Keratinocyte (primary cell): ENCODE data around the gene TYW1. TPM values are rescaled to one million over a fixed set of nuclear protein-coding genes. Genes with fewer than 3 reads are reported as not detected.
"Not testable (repeated sequence)": the region's sequence is repeated elsewhere in the genome, so short reads cannot be mapped to it uniquely, and the experiment has no call there.

Experiments used
- DNase-seq: peaks from one replicate; pipeline ENCODE4 v3.0.0-alpha.2; 2011; ENCODE audit warnings: low read depth, missing footprints, low spot score
- FAIRE-seq: peaks from 2 replicates; lab custom pipeline; 2011; peaks lifted over from hg19 to GRCh38; lab: Jason Lieb, UNC
- H2AFZ ChIP-seq: 2 replicates; pipeline ENCODE4 v1.6.0; 2012; ENCODE audit warnings: low read length, control low read depth, inconsistent platforms; ENCODE audit not compliant: control insufficient read depth
- H3K27ac ChIP-seq: 2 replicates; pipeline ENCODE4 v1.5.1; 2011; ENCODE audit warnings: low read length; ENCODE audit not compliant: control insufficient read depth, insufficient read depth
- H3K27me3 ChIP-seq: 3 replicates; pipeline ENCODE4 v1.6.0; 2011; ENCODE audit warnings: low read length; ENCODE audit not compliant: control insufficient read depth, insufficient read depth; ENCODE audit errors: extremely low read depth
- H3K36me3 ChIP-seq, 2 experiments: 2 replicates in 1 of 2; 3 replicates in 1 of 2; pipeline ENCODE4 v1.5.1; 2011; ENCODE audit warnings: low read length in 2 of 2, mild to moderate bottlenecking in 1 of 2; ENCODE audit not compliant: control insufficient read depth in 2 of 2, insufficient read depth in 2 of 2; ENCODE audit errors: extremely low read depth in 1 of 2
- H3K4me1 ChIP-seq: 3 replicates; pipeline ENCODE4 v1.5.1; 2011; ENCODE audit warnings: low read length; ENCODE audit not compliant: control insufficient read depth, insufficient read depth; ENCODE audit errors: extremely low read depth
- H3K4me2 ChIP-seq: 3 replicates; pipeline ENCODE4 v1.6.0; 2011; ENCODE audit warnings: low read depth, low read length; ENCODE audit not compliant: control insufficient read depth, insufficient read depth; ENCODE audit errors: extremely low read depth
- H3K4me3 ChIP-seq, 3 experiments: fragments of 200-600 bp in 1 of 3; sonication (generic) in 1 of 3; 2 replicates in 2 of 3; 3 replicates in 1 of 3; pipeline ENCODE4 v1.5.1; 2011 to 2016; ENCODE audit warnings: low read length in 3 of 3, mild to moderate bottlenecking in 3 of 3, control low read depth in 2 of 3, inconsistent platforms in 1 of 3, low read depth in 1 of 3, mixed read lengths in 1 of 3, mixed run types in 1 of 3, moderate library complexity in 1 of 3; ENCODE audit not compliant: control insufficient read depth in 2 of 3, insufficient read depth in 2 of 3; ENCODE audit errors: extremely low read depth in 1 of 3
- H3K79me2 ChIP-seq: 2 replicates; pipeline ENCODE4 v1.6.0; 2012; ENCODE audit warnings: low read length; ENCODE audit not compliant: control insufficient read depth, insufficient read depth
- H3K9ac ChIP-seq: 3 replicates; pipeline ENCODE4 v1.6.0; 2011; ENCODE audit warnings: low read length; ENCODE audit not compliant: control insufficient read depth, insufficient read depth; ENCODE audit errors: extremely low read depth
- H3K9me1 ChIP-seq: 3 replicates; pipeline ENCODE4 v1.6.0; 2011; ENCODE audit warnings: low read length; ENCODE audit not compliant: control insufficient read depth, insufficient read depth; ENCODE audit errors: extremely low read depth
- H3K9me3 ChIP-seq: 2 replicates; pipeline ENCODE4 v1.5.1; 2012; ENCODE audit warnings: low read depth, low read length; ENCODE audit not compliant: control insufficient read depth
- H4K20me1 ChIP-seq: 3 replicates; pipeline ENCODE4 v1.6.0; 2011; ENCODE audit warnings: low read length; ENCODE audit not compliant: control insufficient read depth, insufficient read depth; ENCODE audit errors: extremely low read depth
- dilution Hi-C: fragments of 300-500 bp; cut with MboI; formaldehyde crosslinking; loops from one replicate; pipeline ENCODE4 v1.7.0; 2020; ENCODE audit warnings: low sequenced_read_pairs; ENCODE audit not compliant: extremely low pct_ligation_motif_present
- polyA plus RNA-seq, 5 experiments: library from polyadenylated mRNA; depleted of rRNA in 3 of 5; stranded (reverse) in 3 of 5; stranded (forward) in 1 of 5; unstranded in 1 of 5; fragments of >200 nt; gene quantifications; 1 replicate in 1 of 5; 2 replicates in 3 of 5; 3 replicates in 1 of 5; pipeline versions ENCODE4 v1.2.1 to v1.2.3, GENCODE V29; 2011 to 2012; ENCODE audit warnings: missing spikeins in 2 of 5, low read depth in 1 of 5, low replicate concordance in 1 of 5

Gene TYW1
- polyA plus RNA-seq, 1 donor (not counting 4 experiments of a cell fraction or from before 2014, with no cell fraction given): 16.4 TPM

GRCh38 chr7:67149131-67149530, 152.5 kb downstream of the TYW1 start:
- not testable (repeated sequence) for DNase-seq, FAIRE-seq, H4K20me1 ChIP-seq

DNA sequence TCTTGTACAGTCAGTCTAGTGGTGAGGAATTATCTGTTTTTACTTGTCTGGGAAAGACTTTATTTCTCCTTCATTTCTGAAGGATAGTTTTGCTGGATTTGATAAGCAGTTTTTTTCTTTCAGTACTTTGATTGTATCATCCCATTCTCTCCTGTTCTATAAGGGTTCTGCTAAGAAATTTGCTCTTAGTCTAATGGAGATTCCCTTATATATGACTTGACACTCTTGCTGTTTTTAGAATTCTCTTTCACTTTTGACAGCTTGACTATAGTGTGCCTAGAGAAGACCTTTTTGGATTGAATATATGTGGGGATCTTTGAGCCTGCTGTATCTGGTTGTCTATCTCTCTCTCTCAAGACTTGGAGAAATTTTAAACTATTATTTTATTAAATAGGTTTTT, 157.7 kb downstream of the TYW1 start:
- H3K9me3 ChIP-seq, dilution Hi-C loops, H3K9ac ChIP-seq, H2AFZ ChIP-seq, FAIRE-seq, H3K4me3 ChIP-seq, H3K9me1 ChIP-seq, H3K4me1 ChIP-seq, H3K4me2 ChIP-seq, H3K27ac ChIP-seq, H4K20me1 ChIP-seq, H3K27me3 ChIP-seq, DNase-seq, H3K79me2 ChIP-seq, H3K36me3 ChIP-seq: not testable (repeated sequence)

More at GRCh38 chr7:67149131-67149530, 152.5 kb downstream of the TYW1 start:
- dilution Hi-C loops, H3K4me1 ChIP-seq, H3K9me3 ChIP-seq, H3K4me2 ChIP-seq, H3K27ac ChIP-seq, H2AFZ ChIP-seq, H3K79me2 ChIP-seq, H3K9me1 ChIP-seq, H3K9ac ChIP-seq, H3K4me3 ChIP-seq, H3K27me3 ChIP-seq, H3K36me3 ChIP-seq: not testable (repeated sequence)

DNA sequence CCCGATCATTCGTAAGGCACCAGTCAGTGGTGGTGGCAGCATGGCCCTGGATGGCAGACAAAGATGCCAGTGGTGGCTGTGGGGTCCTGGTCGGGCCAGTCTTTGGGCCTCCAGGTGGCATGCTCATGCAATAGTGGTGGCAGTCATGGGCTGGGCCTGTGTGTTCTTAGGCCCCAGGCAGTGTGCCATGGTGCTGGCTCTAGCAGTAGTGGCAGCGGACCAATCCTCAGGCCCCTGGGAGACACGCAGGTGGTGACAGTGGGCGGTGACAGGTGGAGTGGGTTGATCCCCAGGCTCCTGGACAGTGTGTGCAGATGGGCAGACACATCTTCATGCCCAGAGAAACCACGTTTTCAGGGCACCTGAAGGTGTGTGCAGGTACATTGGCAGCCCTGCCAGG, 159.4 kb downstream of the TYW1 start:
- H3K79me2 ChIP-seq, FAIRE-seq, H3K9me3 ChIP-seq, H3K4me3 ChIP-seq, H3K9ac ChIP-seq, H3K27me3 ChIP-seq, H2AFZ ChIP-seq, H3K27ac ChIP-seq, DNase-seq, H3K4me2 ChIP-seq, H3K36me3 ChIP-seq, H3K9me1 ChIP-seq, H4K20me1 ChIP-seq, H3K4me1 ChIP-seq, dilution Hi-C loops: not testable (repeated sequence)

DNA sequence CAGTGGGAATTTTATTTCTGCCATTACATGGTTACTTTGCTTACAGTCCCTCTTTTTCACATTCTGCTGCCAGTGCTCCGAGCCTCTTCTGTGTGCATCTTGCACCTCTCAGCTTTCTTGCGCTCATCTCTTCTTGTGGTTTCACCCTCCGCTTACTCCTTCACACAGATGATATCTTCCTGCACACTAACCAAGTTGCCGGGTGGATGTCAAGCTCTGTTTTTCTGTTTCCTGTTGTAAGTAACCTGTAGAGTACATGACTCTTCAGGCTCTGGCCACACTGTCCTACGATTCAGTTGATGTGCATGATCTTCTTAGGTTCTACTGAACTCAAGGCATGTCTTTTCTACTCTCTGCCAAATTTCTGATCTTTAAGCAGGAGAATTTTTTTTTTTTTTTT, 166.7 kb downstream of the TYW1 start:
- H3K4me3 ChIP-seq, H3K9me3 ChIP-seq, dilution Hi-C loops, DNase-seq, H3K9ac ChIP-seq, H2AFZ ChIP-seq, H3K9me1 ChIP-seq, H3K79me2 ChIP-seq, H3K4me1 ChIP-seq, H3K27ac ChIP-seq, FAIRE-seq, H3K4me2 ChIP-seq, H3K36me3 ChIP-seq, H3K27me3 ChIP-seq, H4K20me1 ChIP-seq: not testable (repeated sequence)

DNA sequence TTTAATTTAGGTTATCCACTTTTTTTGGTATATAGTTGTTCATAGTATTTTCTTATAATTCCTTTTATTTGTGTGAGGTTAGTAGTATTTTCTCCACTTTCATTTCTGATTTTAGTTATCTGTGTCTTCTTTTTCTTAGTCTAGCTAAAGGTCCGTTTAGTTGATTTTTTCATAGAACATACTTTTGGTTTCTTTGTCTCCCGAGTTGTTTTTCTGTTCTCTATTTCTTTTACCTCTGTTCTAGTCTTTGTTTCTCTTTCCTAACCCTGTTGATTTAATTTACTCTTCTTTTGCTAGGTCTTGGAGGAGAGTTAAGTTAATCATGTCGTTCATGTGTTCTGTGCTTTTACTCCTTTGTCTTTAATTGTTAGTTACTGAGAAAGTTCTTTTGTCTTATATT, 174.5 kb downstream of the TYW1 start:
- H3K4me3 ChIP-seq, H3K79me2 ChIP-seq, dilution Hi-C loops, H3K36me3 ChIP-seq, H3K9me1 ChIP-seq, H3K4me2 ChIP-seq, DNase-seq, H3K27me3 ChIP-seq, H2AFZ ChIP-seq, H3K9ac ChIP-seq, H3K4me1 ChIP-seq, H3K9me3 ChIP-seq, FAIRE-seq, H4K20me1 ChIP-seq, H3K27ac ChIP-seq: not testable (repeated sequence)
